GM10266 (cell line): Measurements from ENCODE around the gene SMIM30.

Experiments used
- DNase-seq: peaks from one replicate; pipeline ENCODE4 v3.0.0; 2012; ENCODE audit errors: extremely low spot score
- CTCF ChIP-seq: IDR thresholded peaks from 2 replicates; pipeline ENCODE4 v1.5.1; 2012; ENCODE audit warnings: mild to moderate bottlenecking, low read depth; ENCODE audit not compliant: control insufficient read depth, insufficient read depth; ENCODE audit errors: missing control alignments

SMIM30 gene

GRCh38 chr7:113086431-113086888 lies 31.9 kb downstream of the SMIM30 start, which contains the start of gene GPR85:
TSS of gene GPR85 (minus strand) at chr7:113086827. CDS start at chr7:113084721, 2,106 bp downstream.
- peak; percentile 42 for DNase-seq
- TF ChIP-seq CTCF = no peak

GRCh38 chr7:113085781-113086390 lies 32.5 kb downstream of the SMIM30 start:
- no peak for DNase-seq
- no peak for TF ChIP-seq CTCF

- TF ChIP-seq CTCF = no peak
- DNase-seq = no peak
These were observed 33.7 kb downstream of the SMIM30 start for GRCh38 chr7:113084496-113085172.

- no peak for DNase-seq
- TF ChIP-seq CTCF = no peak
These were observed 34.4 kb downstream of the SMIM30 start for GRCh38 chr7:113083816-113084495.

- TF ChIP-seq CTCF = no peak
- no peak for DNase-seq
These were observed 35.1 kb downstream of the SMIM30 start for GRCh38 chr7:113083132-113083815.

- no peak for DNase-seq
- TF ChIP-seq CTCF = no peak
These were observed 40.0 kb downstream of the SMIM30 start for GRCh38 chr7:113078331-113078730.

GRCh38 chr7:113076703-113077102 lies 41.7 kb downstream of the SMIM30 start:
- TF ChIP-seq CTCF = no peak
- DNase-seq = no peak
